Colonic mucosa (tissue), 4 donors: ENCODE results near the gene GLYATL3. TPM values are rescaled to one million over a fixed set of nuclear protein-coding genes. Genes with fewer than 3 reads are reported as not detected.

ENCODE experiments used
- DNase-seq: peaks from one replicate; pipeline ENCODE4 v3.0.0-alpha.2; 2020
- H3K27ac ChIP-seq: fragments of 200-600 bp; one replicate; pipeline ENCODE4 v1.8.0; 2021
- H3K27me3 ChIP-seq: fragments of 200-600 bp; one replicate; pipeline ENCODE4 v1.8.0; 2021
- H3K36me3 ChIP-seq: fragments of 200-600 bp; one replicate; pipeline ENCODE4 v1.8.0; 2021
- H3K4me1 ChIP-seq: fragments of 200-600 bp; one replicate; pipeline ENCODE4 v1.8.0; 2021; ENCODE audit warnings: mild to moderate bottlenecking
- H3K4me3 ChIP-seq: fragments of 200-600 bp; one replicate; pipeline ENCODE4 v1.8.0; 2021
- H3K9ac ChIP-seq, 2 donors: one replicate each; pipeline ENCODE4 v1.7.0; 2013; ENCODE audit warnings: control low read depth in 2 of 2, low read depth in 2 of 2, low read length in 2 of 2
- H3K9me3 ChIP-seq: fragments of 200-600 bp; one replicate; pipeline ENCODE4 v1.8.0; 2021
- CTCF ChIP-seq: fragments of 200-600 bp; IDR thresholded peaks from one replicate; pipeline ENCODE4 v1.8.0; 2022; ENCODE audit warnings: antibody characterized with exemption, mild to moderate bottlenecking
- intact Hi-C: fragments of 100-400 bp; cut with DNase I; formaldehyde crosslinking; loops from one replicate; pipeline ENCODE4 v1.14.1; 2022
- total RNA-seq, 2 donors: library from RNA; stranded (reverse); fragmentation: NEBNext Ultra II Directional in 1 of 2; extraction: Animal tissue kit (Norgen Biotek cat#: 25700) in 1 of 2; gene quantifications; one replicate each; pipeline ENCODE4 v1.2.1, GENCODE V29; 2021
- donor health status: healthy.
- donor health status: DM: no; HTN: no; CAD: no.
- donor health status: DM: no; HTN: no; CAD: no.

Gene GLYATL3
- total RNA-seq, 2 donors from 2014 or later = 0.25 TPM; not detected in 1

GRCh38 chr6:49504666-49505065 lies 4.9 kb downstream of the GLYATL3 start:
- TF ChIP-seq CTCF = no peak
- intact Hi-C loops = no loop called here
- H3K27ac ChIP-seq = no peak overlapping the region
- no peaks in the 10 kb centered on the region for H3K36me3 ChIP-seq
- H3K4me3 ChIP-seq = no peak overlapping the region
- no peaks in the 10 kb centered on the region for H3K9me3 ChIP-seq
- no peaks in the 10 kb centered on the region for H3K4me1 ChIP-seq
- H3K27me3 ChIP-seq = no peaks in the 10 kb centered on the region
- no peak for DNase-seq
- H3K9ac ChIP-seq = no peak overlapping the region

GRCh38 chr6:49506569-49507111 lies 6.9 kb downstream of the GLYATL3 start:
- Histone ChIP-seq H3K27ac (no peak overlapping the region), H3K36me3 (no peaks in the 10 kb centered on the region), H3K9ac (no peak overlapping the region), H3K4me1 (no peaks in the 10 kb centered on the region), H3K4me3 (no peak overlapping the region), H3K27me3 (no peaks in the 10 kb centered on the region), H3K9me3 (no peaks in the 10 kb centered on the region)
- TF ChIP-seq CTCF = no peak
- peak; percentile 34 for DNase-seq
- intact Hi-C loops = no loop called here

GRCh38 chr6:49509342-49509741 lies 9.6 kb downstream of the GLYATL3 start:
- Histone ChIP-seq H3K4me3 (no peak overlapping the region), H3K27ac (no peak overlapping the region), H3K36me3 (no peaks in the 10 kb centered on the region), H3K4me1 (no peaks in the 10 kb centered on the region), H3K27me3 (no peaks in the 10 kb centered on the region), H3K9me3 (no peaks in the 10 kb centered on the region), H3K9ac (no peak overlapping the region)
- TF ChIP-seq CTCF = no peak
- intact Hi-C loops = no loop called here
- no peak for DNase-seq

- DNase-seq = no peak
- TF ChIP-seq CTCF = no peak
- no peak overlapping the region for H3K27ac ChIP-seq
- no peaks in the 10 kb centered on the region for H3K27me3 ChIP-seq
- intact Hi-C loops = no loop called here
- no peak overlapping the region for H3K9ac ChIP-seq
- H3K4me1 ChIP-seq = no peaks in the 10 kb centered on the region
- H3K36me3 ChIP-seq = no peaks in the 10 kb centered on the region
- no peak overlapping the region for H3K4me3 ChIP-seq
- no peaks in the 10 kb centered on the region for H3K9me3 ChIP-seq
These were observed 13.6 kb downstream of the GLYATL3 start for GRCh38 chr6:49513153-49513989.

- intact Hi-C loops = no loop called here
- H3K4me3 ChIP-seq = no peak overlapping the region
- no peak for DNase-seq
- no peak overlapping the region for H3K9ac ChIP-seq
- H3K27ac ChIP-seq = no peak overlapping the region
- no peak for TF ChIP-seq CTCF
- no peaks in the 10 kb centered on the region for H3K36me3 ChIP-seq
- no peaks in the 10 kb centered on the region for H3K9me3 ChIP-seq
- no peaks in the 10 kb centered on the region for H3K4me1 ChIP-seq
- H3K27me3 ChIP-seq = no peaks in the 10 kb centered on the region
These were observed 15.1 kb downstream of the GLYATL3 start for GRCh38 chr6:49514571-49515484.
